NCI-H2196 treated with DMSO at 0.1 percent for 48 hours (cell line): Measurements from ENCODE around the gene TTC34.

Source experiments
- DNase-seq: peaks from one replicate; lab custom pipeline; 2025; ENCODE audit not compliant: unreplicated experiment; lab: John Stamatoyannopoulos, UW

TTC34 gene

DNA sequence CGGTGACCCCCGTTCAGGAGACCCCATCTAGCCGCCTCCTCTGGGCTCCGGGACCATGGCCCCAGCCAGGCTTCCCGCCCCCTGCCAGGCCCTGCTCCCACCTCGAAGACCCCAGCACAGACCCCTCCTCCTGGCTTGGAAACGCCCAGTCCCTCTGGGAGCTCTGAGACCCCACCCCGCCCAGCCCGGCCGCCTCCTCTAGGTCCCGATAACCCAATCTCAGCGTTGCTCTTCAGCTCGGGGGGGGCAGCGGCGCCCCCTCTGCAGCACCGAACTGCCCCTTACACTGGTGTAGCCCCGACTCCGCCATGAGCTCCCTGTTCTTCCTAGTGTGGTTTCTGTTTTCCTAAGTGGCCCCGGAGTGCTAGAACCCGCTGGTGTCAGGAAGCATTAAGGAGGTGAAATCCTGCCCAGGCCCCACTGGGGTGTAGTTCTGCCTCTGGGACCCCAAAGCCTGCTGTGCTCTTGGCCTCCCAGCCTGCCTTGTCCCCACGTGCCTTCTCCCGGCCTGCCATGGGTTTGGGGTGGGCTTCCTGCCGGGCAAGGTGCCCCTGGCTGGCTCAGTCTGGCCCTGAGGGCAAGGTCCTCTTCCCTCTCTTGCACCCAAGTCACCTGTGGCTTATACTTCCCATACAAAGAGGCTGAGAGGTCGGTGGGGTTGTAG lies 157.9 kb downstream of the TTC34 start:
- no peak for DNase-seq

DNA sequence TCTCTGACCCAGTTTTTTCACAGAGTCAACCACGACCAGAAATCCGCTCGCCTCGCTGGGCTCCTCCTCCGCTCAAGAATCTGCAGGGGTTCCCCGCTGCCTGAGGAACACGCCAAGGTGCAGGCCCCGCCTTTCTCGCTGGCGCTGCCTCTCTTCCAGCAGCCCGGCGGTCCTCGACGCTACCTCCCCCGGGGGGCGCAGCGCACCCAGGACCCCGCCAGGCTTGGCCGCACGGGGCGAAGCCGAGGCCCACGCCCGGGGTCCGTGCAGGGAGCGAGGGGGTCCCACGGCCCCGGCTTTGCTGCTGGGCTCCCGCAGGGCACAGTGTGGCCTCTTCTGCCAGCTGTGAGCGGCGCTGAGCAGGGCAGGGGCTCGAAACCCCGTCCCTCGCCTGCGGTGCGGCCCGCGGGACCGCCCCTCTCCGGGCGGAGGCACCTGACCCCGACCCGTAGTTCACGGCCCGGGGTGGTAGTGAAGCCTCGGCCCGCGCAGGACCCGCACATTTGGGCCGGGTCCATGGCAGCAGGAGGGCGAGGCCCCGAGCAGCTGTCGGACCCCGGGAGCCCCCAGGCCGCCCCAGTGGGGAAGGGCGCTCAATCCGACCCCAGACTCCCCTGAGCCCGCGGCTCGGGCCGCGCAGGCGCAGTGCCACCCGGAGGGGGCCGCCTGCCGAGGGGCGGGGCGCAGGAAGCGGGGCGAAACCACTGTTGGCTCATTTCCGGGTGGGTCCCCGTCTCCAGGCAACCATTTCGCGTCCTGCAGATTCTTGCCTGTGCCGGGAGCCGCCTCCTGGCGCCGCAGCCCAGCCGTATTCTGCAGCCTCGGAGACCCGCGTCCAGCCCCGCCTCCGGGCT lies 158.7 kb downstream of the TTC34 start:
- peak; percentile 82 for DNase-seq

DNA sequence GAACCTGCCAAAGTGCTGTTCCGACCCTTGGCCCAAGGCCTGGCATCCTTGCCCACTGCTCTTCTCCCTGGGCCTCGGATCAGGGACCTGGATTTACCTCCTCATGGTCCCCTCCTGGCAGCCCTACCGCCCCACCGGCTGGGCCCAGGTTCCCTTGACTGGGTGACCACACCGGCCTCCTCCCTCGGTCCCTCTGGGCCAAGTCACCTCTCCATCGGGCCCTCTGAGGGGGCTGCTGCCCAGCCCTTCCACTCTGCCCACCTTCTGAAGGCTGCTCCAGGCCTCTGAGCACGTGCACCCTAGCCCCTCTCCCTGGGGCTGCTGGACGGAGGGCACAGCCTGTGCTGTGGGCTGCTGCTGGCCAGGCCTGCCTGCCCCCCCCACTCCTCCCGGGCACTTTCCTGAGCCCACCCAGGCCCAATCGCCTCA lies 159.3 kb downstream of the TTC34 start:
- no peak for DNase-seq

DNA sequence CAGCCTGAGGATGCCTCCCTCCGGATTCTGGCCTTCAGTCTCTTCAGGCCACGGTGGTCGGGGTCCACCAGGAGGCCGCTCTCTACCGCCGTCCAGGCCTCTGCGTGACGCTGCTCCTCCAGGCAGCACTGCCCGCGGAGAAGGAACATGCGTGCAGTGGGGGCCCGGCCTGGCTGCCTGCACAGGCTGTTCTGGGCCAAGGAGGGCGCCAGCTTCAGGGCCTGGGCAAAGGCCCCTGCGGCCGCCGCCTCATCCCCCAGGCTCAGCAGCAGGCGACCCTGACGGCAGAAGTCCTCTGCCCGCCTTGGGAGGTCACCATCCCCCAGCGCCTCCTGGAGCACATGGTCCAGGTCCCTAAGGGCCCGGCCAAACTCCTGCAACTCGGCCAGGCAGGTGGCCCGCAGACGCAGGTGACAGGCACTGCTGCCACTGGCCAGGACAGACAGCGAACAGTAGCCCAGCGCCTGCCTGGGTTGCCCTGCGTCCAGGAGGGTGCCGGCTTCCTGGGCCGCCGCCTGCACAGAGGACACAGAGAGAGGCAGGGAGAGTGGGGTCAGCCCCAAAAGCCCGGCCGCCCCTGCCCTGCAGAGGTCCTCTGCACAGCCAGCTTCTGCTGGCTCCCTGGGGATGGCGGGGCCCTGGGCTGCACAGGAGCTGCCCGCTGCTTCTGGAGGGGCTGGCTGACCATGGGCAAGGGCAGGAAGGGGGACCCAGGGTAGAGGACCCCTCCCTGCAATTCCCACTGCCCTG lies 159.9 kb downstream of the TTC34 start:
- DNase-seq, result no peak

DNA sequence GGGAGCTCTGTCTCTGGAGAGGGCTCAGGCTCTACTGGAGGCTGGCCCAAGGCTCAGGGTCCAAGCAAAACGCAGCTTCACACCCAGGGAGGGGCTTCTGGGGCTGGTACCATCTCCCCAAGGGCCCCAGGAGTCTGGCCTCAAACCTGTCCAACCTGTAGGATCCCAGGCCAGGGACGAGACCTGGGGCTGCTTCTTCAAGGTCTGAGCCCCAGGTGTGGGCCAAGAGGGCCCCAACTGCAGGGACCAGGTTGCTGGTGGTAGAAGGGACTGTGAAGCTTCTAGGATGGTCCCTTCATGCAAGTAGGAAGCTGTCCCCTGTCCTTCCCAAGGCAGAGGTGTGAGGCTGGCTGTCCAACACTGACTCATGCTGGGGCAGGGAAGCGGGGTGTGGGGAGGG lies 160.9 kb downstream of the TTC34 start:
- DNase-seq, result no peak

DNA sequence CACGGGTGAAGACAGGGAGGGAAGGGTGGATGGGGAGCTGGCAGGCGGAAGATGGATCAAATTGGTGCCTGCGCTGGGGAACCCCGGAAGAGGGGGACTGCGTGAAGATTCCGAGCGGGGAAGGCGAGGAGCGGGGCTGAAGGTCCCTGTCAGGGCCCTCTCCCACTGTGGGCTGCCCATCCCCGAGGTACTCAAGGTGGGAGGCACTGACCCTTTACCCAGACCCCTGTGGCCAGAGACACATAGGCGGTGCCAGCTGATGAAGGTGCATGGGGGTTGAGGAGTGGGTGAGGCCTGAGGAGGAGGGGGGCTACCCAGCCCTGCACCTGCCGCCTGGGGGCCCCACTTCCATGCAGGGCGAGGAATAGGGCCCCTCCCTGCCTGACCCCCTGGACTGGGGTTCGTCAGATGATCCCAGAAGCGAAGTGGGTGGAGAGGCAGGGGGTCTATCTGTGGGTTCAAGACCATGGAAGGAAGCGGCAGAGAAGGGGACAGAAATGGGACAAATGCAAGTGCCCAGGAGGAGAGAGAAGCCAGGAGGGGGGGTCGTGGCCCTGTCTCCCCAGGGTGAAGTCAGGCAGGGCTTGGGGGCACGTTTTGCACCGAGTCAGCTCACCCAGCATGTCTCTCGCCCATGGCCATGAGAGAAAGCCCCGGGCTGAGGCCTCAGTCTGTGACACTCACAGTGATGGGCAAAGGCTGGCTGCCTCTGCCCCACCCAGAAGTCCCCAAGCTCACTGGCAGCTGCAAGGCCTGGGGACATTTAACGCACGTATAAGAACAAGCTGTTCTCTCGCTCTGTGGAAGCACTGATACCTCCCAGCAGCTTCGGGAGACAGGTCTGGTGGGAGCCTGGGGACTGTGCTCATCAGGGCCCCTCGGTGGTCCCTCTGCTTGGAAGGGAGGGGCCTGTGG lies 161.6 kb downstream of the TTC34 start:
- no peak for DNase-seq

DNA sequence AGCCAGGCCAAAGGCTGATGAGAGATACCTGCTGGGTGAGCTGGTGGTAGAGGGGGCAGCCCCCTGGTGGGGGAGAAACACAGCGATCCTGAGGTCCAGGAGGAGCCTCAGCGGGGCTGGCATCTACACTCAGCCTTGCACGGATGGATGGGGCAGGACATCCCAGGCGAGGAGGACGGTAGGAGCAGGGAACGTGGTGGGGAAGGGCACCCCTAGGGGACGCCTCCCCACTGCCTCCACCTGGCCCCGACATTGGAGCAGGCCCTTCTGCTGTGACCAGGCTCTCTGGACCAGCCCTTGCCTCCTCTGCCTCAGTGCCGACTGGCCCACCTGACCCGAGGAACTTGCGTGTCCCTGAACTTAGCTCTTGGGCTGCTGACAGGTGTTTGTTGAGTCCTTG lies 162.3 kb downstream of the TTC34 start:
- no peak for DNase-seq

DNA sequence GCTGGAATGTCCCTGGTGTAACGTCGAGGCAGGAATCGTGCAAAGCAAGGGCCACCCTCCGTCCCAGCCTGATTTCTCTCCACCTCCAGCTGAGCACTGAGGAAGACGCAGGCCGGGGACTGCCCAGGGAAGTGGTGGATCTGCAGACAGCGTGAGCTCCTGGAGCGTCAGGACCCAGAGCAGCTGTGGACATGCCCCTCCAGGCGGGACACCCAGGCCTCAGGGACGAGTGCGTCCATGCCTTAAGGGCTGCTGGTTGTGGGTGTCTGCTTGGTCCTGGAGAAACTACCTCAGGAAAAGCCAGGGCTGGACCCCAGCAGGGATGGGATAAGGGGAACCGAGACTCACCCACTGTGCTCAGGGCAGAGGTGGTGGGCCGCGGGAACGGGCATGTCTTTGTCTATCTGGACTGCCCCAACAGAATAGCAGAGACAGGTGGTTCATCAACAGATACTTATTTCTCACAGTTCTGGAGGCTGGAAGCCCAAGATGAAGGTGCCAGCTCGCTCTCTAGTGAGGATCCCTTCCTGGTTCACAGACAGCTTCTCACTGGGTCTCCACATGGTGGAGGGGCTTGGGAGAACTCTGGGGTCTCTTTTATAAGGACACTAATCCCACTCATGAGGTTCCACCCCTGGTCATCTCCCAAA lies 162.9 kb downstream of the TTC34 start:
- no peak for DNase-seq

DNA sequence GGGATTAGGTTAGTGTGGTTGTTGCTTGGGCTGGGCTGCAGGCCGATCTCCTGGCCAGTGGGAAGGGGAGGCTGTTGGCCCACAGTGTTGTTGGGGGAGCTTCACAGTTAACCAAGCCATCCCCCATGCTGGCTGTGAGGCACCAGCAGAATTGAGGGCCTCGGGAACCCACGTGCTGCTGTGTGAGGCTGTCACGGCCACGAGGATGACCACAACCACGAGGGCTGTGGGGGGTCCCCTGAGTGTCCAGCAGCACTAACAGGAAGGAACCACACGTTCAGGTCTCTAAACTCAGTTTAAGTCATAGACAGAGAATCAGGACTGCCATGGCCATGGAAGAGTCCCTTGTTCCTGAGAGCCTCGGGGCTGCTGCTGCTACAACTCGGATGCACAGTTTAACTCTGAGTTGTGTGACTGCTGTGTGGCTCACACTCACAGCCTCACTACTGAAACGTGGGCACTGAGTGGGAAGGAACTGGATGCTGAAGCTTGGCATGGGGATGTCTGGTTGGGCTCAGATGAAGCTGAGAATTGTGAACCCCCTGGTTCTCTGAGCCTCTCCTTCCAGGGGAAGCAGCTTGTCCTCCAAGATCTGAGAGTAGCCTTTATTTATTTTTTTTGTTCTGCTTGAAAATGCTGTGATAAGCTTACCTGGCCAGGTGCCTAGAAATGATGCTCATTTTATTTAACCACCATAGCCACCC lies 163.9 kb downstream of the TTC34 start:
- DNase-seq, result no peak

DNA sequence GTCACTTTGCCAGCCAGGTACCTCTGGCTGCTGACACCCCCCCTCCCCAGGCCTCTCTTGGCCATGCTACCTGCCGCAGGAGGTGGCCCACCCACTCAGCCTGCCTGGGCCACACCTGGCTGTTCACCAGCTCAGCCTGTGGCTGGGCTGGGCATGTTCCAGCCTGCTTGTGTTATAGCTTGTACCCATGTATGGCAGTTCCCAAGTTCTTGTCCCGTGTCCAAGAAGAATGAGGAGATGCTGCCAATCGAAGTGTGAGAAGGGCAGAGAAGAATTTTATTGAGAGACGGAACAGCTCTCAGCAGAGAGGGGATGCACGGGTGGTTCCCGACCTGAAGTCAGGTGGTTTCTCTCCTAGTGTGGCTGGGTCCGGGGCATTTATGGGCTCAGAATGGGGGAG lies 164.8 kb downstream of the TTC34 start:
- no peak for DNase-seq

DNA sequence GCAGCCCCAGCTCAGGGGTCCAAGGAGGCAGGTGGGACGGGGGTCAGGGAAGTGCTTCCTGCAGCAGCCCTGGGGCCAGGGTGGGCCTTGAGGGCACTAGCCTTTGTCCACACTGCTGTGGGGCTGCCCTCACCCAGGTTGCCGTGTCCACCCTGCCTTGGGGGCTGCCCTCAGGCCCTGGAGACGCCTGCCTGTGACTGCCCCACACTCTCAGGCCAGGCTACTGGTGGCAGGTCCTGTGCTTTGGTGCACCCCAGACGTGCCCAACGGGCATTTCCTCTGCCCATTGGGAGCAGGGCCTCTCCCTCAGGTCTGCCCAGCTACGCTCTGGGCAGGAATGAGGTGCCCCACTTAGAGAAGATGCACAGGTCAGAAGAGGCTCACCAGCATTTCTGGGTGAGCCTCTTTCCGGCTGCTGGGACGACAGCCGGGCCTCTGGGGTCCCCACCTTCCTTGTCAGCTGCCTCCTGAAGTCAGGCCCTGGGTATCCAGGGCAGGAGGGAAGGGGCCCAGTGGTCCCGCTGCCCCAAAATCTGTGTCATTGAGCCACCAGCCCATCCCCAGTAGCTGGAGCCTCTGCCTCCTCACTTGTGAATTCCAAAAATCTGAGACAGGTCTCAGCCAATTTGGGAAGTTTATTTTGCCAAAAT lies 166.0 kb downstream of the TTC34 start:
- DNase-seq, result no peak

DNA sequence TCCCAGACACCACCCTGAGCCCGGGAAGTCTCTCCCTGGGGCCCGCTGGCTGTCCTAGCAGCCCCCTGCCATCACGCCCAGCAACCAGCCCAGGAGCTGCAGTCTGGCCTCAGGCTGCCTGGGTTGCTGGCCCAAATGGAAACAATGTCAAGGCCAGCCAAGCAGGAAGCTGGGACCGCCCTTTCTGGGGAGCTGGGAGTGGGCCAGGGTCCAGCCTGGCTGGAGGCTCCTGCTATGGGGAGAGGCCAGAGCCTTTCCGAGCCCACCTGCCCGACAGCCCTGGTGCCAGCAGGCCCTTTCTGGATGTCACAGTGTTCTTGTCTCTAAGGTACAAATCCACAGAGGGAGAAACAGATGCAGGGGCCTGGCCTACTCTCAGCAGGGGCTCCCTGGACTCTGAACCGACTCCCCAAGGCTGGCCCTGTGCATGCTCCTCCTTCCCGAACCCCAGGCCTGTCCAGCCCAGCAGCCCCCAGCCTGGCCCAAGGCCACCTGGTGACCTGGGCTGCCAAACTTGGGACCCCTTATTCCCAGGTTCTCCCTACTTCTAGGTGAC lies 167.5 kb downstream of the TTC34 start:
- DNase-seq, result no peak

DNA sequence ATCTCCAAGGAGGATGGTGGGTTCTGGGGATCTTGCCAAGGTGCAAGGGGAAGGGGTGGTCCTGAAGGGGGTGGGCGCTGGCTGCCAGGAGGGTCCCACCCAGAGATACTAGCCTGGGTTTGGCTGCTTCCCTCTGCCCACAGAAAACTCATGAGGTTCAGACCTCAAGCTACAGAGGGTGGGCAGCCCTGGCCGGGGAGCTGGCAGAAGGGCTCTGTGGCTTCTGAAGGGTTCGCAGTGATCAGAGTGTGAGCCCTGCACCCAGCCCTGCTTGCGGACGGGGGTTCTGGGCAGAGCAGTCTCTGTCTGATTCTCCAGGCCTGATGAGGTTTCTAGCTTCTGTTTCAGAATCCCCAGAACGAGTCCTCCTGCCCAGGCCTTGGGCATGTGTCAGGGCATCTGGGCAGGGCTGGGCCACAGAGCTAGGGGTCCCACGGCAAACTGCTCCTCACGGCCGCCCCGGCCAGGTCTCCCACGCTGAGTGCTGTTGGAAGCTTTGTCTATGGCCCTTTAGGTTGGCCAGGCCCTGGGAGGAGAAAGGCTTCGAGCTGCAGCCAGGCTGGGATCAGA lies 168.0 kb downstream of the TTC34 start:
- DNase-seq, result no peak

DNA sequence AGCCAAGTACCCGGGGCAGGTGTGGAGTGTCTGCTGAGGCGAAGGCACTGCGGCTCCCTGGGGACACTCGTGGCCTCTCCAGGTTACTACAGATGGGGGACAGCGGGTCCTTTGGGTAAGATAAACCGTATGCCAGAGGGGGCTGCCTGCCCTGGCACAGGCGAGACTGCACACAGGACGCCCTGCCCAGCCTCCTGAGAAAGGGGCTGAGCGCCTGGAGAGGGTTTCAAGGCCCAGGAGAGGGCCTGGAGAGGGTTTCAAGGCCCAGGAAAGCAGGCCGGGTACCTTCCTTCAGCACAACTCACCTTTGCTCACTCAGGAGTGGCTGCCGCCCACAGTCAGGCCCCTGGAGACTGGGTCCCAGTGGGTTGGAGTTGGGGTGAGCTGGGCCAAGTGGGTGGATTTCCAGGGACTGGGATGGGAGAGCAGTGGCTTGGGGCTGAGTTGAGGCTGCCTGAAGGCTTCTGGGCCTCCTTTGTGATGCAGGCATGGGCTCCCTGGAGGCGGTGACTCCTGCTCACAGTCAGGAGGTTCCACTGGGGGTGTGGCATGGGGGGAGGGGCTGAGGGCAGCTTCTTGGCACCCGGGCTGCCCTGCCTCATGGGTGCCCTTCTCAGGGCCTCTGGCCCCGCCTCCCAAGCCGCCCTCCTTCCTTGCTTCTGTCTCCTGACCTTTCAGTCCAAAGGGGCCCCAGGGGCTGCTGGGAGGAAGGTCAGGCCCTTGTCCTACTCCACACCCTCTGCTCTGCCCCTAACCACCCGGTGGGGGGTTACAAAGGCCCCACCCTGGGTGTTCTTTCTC lies 168.7 kb downstream of the TTC34 start, which contains the start of gene MMEL1:
Gene MMEL1, minus strand, starts transcription at position 456 of the 801 bp plus-strand sequence. CDS start 3,532 bp downstream, outside the sequence.
- no peak for DNase-seq

DNA sequence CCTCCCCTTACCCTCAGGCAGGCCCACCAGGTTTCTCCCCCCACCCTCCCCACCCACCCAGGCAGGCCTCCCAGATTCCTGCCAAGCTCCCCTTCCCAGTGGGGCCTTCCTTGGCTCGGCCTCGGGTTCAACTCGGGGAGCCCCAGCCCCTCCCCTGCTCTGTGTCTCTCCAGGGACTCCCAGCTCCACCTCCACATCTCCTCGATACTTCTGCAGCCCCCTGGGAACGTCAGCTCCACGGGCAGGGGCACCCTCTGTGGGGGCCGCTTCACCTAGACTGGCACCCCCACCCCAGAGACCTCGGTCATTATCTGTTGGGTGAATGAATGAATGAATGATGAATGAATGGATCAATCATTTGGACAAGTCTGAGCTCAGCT lies 169.5 kb downstream of the TTC34 start:
- no peak for DNase-seq

DNA sequence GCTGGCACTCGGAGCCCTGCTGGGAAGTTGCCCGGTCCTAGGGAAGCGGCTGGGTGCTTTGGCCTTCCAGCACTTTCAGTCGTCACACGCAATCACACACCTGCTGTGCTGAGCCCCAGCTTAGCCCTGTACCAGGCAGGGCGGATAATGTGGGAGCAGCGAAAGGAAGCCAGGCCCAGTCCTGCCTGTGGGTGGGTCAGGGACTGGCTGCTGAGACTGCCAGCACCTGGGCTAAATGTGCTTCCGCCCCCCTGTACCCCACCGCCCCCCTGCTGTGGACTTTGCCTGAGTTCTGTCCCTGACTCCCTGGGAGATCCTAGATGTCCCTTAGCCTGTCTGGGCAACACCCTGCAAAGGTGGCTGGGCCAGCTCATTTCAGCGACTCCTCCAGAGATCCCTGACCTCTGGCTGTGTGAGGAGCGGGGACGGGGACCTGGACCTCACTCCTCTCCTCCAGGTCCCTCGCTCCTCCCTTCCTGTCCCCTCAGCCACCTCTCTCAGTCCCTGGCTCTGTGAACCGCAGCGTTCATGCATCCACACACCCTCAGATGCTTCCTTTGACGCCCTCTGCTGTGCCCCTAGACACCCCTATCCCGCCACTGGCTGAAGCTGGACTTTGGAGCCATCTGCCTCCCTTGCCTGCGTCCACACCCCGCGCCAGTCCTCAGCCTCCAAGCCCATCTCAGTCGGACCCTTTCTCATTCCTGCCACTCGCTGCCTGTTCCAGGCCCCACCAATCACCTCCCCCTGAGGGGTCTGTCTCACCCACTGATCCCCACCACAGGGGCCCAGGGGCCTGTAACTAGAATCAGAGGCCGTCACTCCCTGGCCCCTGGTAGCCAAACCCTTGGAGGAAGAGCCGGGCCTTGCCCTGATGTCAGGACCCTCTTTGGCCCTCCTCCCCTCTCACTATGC lies 170.1 kb downstream of the TTC34 start:
- no peak for DNase-seq
